K562 (cell line): ENCODE data around the gene CBX3. TPM values are rescaled to one million over a fixed set of nuclear protein-coding genes. Genes with fewer than 3 reads are reported as not detected.

Experiments used
- CREM ChIP-seq: IDR thresholded peaks from 2 replicates; pipeline ENCODE4 v1.6.1; 2014; ENCODE audit warnings: antibody characterized with exemption, low read depth
- CUX1 ChIP-seq: fragments of 200-800 bp; sonication (Bioruptor generic); IDR thresholded peaks from 2 replicates; pipeline ENCODE4 v1.6.1; 2016; ENCODE audit warnings: missing genetic modification characterization, missing compliant biosample characterization
- EGR1 ChIP-seq: fragments of 450-650 bp; conservative IDR thresholded peaks from 2 replicates; pipeline ENCODE4 v1.6.1; 2017; ENCODE audit warnings: mild to moderate bottlenecking
- KHSRP ChIP-seq: fragments of 450-650 bp; IDR thresholded peaks from 2 replicates; pipeline ENCODE4 v1.6.1; 2017
- MECOM ChIP-seq: fragments of 250-450 bp; sonication (Bioruptor Pico); IDR thresholded peaks from 2 replicates; pipeline ENCODE4 v1.8.0; 2022; ENCODE audit warnings: inconsistent platforms
- MTA1 ChIP-seq: fragments of 450-650 bp; IDR thresholded peaks from 2 replicates; pipeline ENCODE4 v1.6.1; 2017; ENCODE audit warnings: borderline replicate concordance
- POU5F1 ChIP-seq: fragments of 150-350 bp; IDR thresholded peaks from 2 replicates; pipeline ENCODE4 v1.6.1; 2014; ENCODE audit warnings: borderline replicate concordance, low read length, low read depth, mild to moderate bottlenecking; ENCODE audit not compliant: partially characterized antibody
- PTRF ChIP-seq: fragments of 450-650 bp; IDR thresholded peaks from 2 replicates; pipeline ENCODE4 v1.6.1; 2016; ENCODE audit warnings: mild to moderate bottlenecking, missing genetic modification characterization, missing compliant biosample characterization
- ZBTB12 ChIP-seq: fragments of 250-450 bp; sonication (Bioruptor Pico); IDR thresholded peaks from 2 replicates; pipeline ENCODE4 v1.4.0; 2020
- ZC3H4 ChIP-seq: sonication (generic); formaldehyde crosslinking; IDR thresholded peaks from 2 replicates; pipeline ENCODE4 v1.9.0; 2021; ENCODE audit warnings: missing genetic modification reagents, borderline replicate concordance
- ZEB2 ChIP-seq: fragments of 450-650 bp; IDR thresholded peaks from 2 replicates; pipeline ENCODE4 v1.6.1; 2016
- ZNF212 ChIP-seq: fragments of 450-650 bp; formaldehyde crosslinking; IDR thresholded peaks from 2 replicates; pipeline ENCODE4 v1.4.0; 2020; ENCODE audit warnings: mild to moderate bottlenecking
- ZNF239 ChIP-seq: fragments of 250-450 bp; sonication (Bioruptor Pico); IDR thresholded peaks from 2 replicates; pipeline ENCODE4 v1.4.0; 2020; ENCODE audit warnings: mild to moderate bottlenecking
- polyA plus RNA-seq, 8 experiments: library from polyadenylated mRNA; depleted of rRNA in 4 of 8; stranded (reverse) in 5 of 8; unstranded in 3 of 8; fragments of >200 nt; fragmentation: Nextera tagmentation in 2 of 8; fragmentation: Illumina TruSeq in 1 of 8; extraction: Ambion mirVana in 2 of 8; extraction: Trizol in 1 of 8; gene quantifications; 2 replicates each; pipeline versions ENCODE4 v1.2.1 to v1.2.3, GENCODE V29; 2011 to 2014; ENCODE audit warnings: inconsistent platforms in 1 of 8, missing spikeins in 1 of 8
- total RNA-seq, 7 experiments: library from RNA; depleted of rRNA in 6 of 7; stranded (reverse); fragments of >200 nt in 6 of 7; fragmentation: Illumina TruSeq in 2 of 7; extraction: Trizol in 2 of 7; gene quantifications; 2 replicates each; pipeline versions ENCODE4 v1.2.1 to v1.2.3, GENCODE V29; 2011 to 2021; ENCODE audit warnings: low replicate concordance in 1 of 7

CBX3 gene
- total and polyA plus RNA-seq, 9 of the 15 experiments (the other 6 are each of a cell fraction or from before 2014, with no cell fraction given): 198 to 413 (median 328) TPM

- peak; percentile 78 for TF ChIP-seq ZBTB12 (CRISPR knock-in tag)
- TF ChIP-seq EGR1: peak; percentile 33; the same call in 1 of the 2 replicates
- TF ChIP-seq CREM: peak; percentile 97
- no peak for TF ChIP-seq ZC3H4
- no peak for TF ChIP-seq POU5F1
- no peak for TF ChIP-seq MECOM (CRISPR knock-in tag)
- peak; percentile 34; the same call in 1 of the 2 replicates for TF ChIP-seq CUX1 (CRISPR knock-in tag)
- TF ChIP-seq KHSRP: peak; percentile 71
- no peak for TF ChIP-seq ZNF239 (CRISPR knock-in tag)
- TF ChIP-seq MTA1: peak; percentile 67; the same call in 1 of the 2 replicates
- TF ChIP-seq ZNF212 (CRISPR knock-in tag): no peak
- TF ChIP-seq PTRF (tag): no peak
- TF ChIP-seq ZEB2: peak; percentile 37; the same call in 1 of the 2 replicates
Measured at GRCh38 chr7:26180792-26181198, 20.8 kb upstream of the CBX3 start (continued).
